GM13976 (cell line): ENCODE data around the gene CCDC73.

Source experiments
- DNase-seq: peaks from one replicate; pipeline ENCODE4 v3.0.0; 2012; ENCODE audit warnings: low spot score
- in situ Hi-C: fragments of 300-500 bp; cut with MboI; formaldehyde crosslinking; loops from one replicate; pipeline ENCODE4 v1.12.0; 2022; ENCODE audit warnings: low sequenced_read_pairs, mixed read lengths, inconsistent platforms; ENCODE audit not compliant: unreplicated experiment
- TF ChIP-seq, protein P1 (sequence below): IDR thresholded peaks from 2 replicates; pipeline ENCODE4 v1.5.1; 2012; ENCODE audit warnings: borderline replicate concordance, mild to moderate bottlenecking; ENCODE audit not compliant: insufficient read depth; ENCODE audit errors: extremely low read depth, missing control alignments, control extremely low read depth

Gene CCDC73

DNA sequence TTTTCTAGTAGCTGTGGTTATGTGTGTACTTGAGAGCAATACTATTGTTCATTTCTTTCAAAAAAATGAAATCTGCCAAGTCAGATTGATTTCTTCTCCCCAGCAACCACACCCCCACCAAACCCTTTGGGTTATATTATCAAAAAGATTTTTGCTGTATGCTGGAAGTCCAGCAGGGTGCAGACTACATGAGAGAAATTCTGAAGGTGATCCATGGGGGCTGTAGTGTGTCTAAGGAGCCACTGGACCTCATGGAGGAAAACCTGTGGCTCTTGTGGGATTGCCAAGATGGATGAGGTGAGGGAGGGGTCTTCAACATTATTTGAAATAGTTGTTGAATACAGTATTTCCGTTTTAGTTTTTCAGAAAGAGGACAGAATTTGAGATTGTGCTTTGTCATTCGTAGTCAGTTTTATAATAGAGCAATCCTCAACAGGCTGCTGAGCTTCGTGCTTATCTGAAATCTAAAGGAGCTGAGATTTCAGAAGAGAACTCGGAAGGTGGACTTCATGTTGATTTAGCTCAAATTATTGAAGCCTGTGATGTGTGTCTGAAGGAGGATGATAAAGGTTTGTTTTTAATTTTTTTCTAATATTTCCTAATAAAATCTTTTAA, 207.8 kb downstream of the CCDC73 start:
- in situ Hi-C loops = no loop called here
- TF ChIP-seq, protein P1, sequence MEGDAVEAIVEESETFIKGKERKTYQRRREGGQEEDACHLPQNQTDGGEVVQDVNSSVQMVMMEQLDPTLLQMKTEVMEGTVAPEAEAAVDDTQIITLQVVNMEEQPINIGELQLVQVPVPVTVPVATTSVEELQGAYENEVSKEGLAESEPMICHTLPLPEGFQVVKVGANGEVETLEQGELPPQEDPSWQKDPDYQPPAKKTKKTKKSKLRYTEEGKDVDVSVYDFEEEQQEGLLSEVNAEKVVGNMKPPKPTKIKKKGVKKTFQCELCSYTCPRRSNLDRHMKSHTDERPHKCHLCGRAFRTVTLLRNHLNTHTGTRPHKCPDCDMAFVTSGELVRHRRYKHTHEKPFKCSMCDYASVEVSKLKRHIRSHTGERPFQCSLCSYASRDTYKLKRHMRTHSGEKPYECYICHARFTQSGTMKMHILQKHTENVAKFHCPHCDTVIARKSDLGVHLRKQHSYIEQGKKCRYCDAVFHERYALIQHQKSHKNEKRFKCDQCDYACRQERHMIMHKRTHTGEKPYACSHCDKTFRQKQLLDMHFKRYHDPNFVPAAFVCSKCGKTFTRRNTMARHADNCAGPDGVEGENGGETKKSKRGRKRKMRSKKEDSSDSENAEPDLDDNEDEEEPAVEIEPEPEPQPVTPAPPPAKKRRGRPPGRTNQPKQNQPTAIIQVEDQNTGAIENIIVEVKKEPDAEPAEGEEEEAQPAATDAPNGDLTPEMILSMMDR = no peak
- DNase-seq = no peak

DNA sequence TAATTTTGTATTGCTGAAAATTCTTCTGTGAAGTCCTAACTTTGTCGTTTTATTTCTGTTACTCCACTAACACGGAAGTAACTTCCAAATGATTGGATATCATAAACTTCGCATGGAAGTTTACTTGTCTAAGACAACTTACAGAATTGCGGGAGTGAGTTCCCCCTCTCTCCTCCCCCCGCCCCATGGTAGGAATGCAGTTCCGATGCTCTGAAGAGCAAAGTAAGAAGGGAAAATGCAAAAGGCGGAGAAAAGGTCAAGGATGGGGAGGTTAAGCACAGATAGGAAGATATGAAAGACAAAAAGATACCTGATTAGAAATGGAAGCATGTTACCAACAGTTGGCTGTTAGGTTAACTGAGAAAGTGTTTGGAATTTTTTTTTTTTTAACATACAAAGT, 209.5 kb downstream of the CCDC73 start:
- DNase-seq = no peak
- TF ChIP-seq, protein P1 = no peak
- in situ Hi-C loops = no loop called here

DNA sequence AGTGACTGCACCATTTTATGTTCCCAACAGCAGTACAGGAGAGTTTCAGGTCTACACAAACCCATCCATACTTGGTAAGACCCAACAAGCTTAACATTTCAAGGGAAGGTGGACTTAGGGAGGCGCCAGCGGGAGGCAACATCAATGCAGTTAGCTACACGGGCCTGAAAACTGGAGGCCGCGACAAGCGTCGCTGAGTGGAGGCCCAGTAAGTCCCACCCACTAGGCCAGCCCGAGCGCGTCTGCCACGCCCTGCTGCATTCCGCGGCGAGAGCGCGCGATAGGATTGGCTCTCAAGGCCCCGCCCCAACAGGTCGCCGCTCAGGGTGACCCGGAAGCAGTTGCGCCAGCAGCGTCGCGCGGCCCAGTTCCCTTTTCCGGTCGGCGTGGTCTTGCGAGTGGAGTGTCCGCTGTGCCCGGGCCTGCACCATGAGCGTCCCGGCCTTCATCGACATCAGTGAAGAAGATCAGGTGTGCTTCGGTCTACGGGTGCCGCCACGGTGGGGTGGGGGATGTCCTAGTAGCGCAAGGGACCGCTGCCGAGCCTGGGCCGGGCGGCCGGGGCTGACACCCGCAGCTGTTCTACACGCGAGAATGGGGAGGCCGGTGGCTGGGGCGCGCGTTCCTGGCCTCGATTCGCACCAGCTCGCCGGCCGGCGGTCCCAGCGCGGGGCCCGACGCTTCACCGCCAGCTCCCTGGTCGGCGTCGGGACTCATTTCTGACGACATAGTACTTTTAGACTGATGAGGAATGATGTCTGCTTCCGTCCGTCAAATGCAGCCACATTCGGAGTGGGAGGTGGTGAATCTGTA, 210.8 kb downstream of the CCDC73 start, which contains the start of gene EIF3M:
TSS of gene EIF3M (plus strand) at position 373 of the 813 bp plus-strand sequence. CDS start at position 430, 57 bp downstream.
- in situ Hi-C loops = no loop called here
- TF ChIP-seq, protein P1 = no peak
- peak; percentile 96 for DNase-seq

DNA sequence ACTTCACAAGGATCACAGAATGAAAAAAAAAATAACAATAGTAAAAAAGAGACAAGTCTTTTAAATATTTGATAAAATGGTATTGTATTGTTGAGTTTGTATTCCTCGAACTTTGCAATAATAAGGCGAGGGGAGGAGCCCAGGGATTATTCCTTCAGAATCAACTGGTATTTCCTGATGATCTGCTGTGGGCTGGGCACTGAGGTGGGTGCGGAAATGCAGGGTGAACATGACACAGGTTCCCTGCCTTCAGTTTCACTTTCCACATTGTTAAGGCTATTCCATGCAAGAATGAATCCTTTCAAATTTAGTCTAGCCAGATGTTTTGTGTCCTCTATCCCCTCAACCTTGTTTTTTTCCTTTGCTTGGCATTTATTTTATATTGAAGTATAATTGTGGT, 212.9 kb downstream of the CCDC73 start:
- DNase-seq = no peak
- TF ChIP-seq, protein P1 = no peak
- in situ Hi-C loops = no loop called here

DNA sequence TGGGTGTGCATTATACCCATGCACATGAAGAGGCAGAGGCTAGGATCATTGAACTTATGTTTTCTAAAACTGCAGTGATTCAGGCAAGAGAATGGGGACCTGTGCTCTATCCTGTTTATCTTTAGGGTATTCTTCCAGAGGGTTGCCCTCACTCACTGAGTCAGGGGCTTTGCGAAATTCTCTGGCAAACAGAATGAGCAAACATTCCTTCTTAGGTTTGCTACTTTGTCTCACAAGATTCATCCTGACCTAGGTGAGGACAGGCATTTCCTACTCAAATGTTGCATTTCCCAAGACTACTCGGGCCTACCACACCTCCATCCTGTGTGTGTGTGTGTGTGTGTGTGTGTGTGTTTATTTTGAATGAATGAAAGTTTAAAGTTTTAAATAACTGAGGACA, 213.5 kb downstream of the CCDC73 start:
- TF ChIP-seq, protein P1 = no peak
- in situ Hi-C loops = no loop called here

DNA sequence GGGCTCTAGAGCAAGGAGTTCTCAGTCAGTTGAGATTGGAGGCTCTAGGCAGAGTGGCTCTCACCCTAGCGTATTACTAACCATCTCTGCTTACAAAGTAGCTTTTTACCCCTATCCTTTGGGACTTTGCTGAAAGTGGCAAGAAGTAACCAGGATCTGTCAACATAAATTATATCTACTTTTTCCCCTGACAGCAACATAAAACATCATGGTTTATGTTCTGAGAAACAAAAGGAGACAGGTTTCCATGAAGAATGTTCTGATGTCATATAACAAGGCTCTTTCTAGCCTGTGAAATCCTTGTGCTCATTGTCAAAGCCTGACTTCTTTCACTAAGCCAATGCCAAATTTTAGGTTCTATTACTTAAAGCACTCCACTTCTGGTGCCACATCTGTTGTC, 218.0 kb downstream of the CCDC73 start:
- TF ChIP-seq, protein P1 = no peak
- in situ Hi-C loops = no loop called here
- DNase-seq = no peak

More for the DNA sequence above, 213.5 kb downstream of the CCDC73 start:
- no peak for DNase-seq
